Activated CD8-positive, alpha-beta memory T cell treated with anti-CD3 and anti-CD28 coated beads, Interleukin-2, amount 50 U/mL, for 24 hours (primary cell): ENCODE data around the gene DYSF.
"Not testable (repeated sequence)": the region's sequence is repeated elsewhere in the genome, so short reads cannot be mapped to it uniquely, and the experiment has no call there.

Experiments used
- DNase-seq: peaks from one replicate; pipeline ENCODE4 v3.0.0-alpha.2; 2020; ENCODE audit errors: extremely low read depth

Gene DYSF

GRCh38 chr2:71472019-71472418 lies 18.7 kb downstream of the DYSF start:
- no peak for DNase-seq

DNA sequence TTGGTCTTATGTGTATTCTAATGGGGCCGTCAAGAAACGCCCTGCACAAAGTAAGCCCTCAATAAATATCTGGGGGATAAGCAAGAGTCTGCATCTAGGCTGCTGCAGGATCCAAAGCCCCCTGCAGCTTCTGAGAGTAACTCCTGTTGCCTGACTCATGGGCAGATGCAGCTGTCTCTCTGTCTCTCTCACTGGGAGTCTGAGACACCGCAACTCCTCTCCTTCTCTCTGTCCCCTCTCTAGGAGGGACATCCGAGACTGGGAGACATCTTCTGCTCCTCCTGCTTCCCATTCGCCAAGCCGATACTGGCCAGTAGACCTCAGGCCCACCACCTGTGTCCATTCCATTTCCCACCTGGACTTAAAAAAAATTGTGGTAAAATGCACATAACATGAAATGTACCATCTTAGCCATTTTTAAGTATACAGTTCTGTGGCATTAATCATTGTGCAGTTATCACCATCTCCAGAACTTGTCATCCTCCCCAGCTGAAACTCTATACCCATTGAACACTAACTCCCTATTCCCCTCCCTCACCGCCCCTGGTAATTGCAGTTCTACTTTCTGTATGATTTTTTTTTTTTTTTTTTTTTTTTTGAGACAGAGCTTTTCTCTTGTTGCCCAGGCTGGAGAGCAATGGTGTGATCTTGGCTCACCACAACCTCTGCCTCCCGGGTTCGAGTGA lies 20.1 kb downstream of the DYSF start:
- no peak for DNase-seq

- no peak for DNase-seq
These were observed 20.9 kb downstream of the DYSF start for GRCh38 chr2:71474116-71474743.

DNA sequence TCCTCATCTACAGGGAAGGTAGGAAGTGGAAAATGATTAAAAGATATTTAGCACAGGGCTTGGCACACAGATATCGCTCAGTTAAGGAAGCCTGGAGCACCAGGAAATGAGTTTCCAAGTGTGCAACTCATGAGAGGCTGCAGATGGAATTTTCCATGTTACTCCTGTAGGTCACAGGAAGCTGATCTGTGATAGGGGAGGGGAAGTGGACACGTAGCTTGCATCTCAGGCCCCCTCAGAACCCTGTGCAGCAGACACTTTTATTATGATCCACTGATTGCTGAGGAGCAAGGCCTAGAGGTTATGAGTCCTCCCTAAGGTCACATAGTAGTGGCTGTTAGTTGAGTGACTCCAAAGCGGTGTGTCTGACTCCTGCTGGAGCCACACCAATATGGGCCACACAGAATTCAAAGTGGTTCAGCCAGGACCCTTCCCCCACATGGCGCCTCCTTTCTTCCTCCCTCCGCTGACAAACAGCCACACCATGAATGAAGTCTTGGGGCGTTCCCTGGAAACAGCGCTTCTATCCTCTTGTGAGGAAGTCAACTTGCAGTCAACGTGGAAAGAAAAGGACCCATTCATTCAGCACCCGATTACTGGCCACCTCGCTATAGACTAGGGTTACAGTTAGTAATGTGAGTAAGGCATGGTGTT lies 21.5 kb downstream of the DYSF start:
- DNase-seq, result no peak

- no peak for DNase-seq
These were observed 23.1 kb downstream of the DYSF start for GRCh38 chr2:71476495-71476894.

- no peak for DNase-seq
These were observed 23.9 kb downstream of the DYSF start for GRCh38 chr2:71477231-71477691.

DNA sequence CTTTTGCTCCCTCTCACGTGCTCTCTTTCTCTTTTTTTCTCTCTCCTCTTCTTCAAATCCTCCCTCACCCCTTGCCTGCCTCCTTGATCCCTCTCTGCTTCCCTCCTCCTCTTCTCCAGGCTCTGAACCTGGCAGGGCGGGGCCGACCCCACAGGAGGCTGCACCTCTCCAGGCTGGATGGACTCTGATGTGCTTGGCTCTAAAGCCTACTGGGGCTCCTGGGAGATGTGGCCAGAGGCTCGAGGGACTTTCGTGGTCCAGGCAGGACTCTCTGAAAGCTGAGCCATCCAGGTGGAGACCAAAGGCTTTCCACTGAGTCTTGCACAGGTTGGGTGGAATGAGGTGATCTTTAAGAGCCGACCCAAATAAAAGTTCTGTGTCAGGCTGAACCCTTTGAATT lies 25.4 kb downstream of the DYSF start:
- DNase-seq, result no peak

- DNase-seq, result no peak
These were observed 25.9 kb downstream of the DYSF start for GRCh38 chr2:71479261-71479660.

- DNase-seq, result no peak
These were observed 27.8 kb downstream of the DYSF start for GRCh38 chr2:71481111-71481510.

DNA sequence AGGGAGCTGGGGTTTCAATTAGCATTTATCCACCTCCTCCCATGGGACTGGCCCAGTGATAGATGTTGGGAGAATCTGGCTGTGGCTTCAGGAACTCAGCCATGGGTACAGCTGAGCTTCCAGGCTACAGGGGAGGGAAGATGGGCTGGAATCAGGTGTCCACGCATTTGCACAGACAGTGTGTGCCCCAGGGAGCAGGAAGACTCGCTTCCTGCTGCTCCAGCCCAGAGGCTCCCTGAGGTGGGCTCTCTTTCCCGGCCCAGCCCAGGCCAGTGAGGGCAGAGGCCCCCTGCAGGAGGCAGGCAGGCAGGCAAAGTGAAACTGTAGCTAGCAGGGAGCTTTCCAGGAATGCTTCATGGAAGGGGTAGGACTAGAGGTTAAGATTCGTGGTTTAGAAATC lies 28.7 kb downstream of the DYSF start:
- DNase-seq, result no peak

GRCh38 chr2:71483246-71483645 lies 29.9 kb downstream of the DYSF start:
- DNase-seq, result no peak

DNA sequence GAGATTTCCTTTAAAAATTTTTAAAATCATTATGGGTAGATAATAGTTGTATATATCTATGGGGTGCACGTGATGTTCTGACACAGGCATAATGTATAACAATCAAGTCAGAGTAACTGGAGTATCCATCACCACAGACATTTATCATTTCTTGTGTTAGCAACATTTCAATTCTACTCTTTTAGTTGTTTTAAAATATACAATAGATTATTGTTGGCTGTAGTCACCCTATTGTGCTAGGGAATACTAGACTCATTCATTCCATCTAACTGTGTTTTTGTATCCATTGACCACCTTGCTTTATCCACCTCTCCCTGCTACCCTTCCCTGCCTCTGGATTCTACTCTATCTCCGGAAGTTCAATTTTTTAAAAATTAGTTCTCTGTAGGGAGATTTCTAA lies 31.0 kb downstream of the DYSF start:
- DNase-seq, result no peak

DNA sequence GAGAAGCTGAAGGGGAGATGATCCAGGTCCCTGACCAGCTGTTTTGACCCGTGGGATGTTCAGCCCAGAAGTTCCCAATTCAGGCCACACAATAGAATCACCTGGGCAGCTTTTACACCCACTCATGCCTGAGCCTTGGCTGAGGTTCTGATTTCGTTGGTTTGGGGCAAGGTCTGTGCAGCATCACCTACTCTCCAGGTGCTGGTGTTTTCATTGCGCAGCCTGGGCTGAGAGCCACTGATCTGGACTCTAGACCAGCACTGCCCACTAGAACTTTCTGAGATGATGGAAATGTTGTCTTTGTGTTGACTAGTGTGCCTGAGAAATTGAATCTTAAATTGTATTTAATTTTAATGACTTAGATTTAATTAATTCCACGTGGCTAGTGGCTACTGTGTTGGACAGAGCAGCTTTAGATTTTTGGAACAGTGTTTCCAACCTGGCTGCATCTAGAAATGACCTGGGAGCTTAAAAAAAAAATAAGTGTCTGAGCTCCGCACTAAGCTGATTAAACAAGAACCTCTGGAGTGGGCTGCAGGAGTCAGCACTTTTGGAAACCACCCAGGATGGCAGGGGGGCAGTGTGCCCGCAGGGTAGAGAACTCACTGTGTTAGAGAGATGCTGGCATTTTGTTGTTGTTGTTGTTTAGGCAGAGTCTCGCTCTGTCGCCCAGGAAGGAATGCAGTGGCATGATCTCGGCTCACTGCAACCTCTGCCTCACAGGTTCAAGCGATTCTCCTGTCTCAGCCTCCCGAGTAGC lies 33.7 kb downstream of the DYSF start:
- no peak for DNase-seq

DNA sequence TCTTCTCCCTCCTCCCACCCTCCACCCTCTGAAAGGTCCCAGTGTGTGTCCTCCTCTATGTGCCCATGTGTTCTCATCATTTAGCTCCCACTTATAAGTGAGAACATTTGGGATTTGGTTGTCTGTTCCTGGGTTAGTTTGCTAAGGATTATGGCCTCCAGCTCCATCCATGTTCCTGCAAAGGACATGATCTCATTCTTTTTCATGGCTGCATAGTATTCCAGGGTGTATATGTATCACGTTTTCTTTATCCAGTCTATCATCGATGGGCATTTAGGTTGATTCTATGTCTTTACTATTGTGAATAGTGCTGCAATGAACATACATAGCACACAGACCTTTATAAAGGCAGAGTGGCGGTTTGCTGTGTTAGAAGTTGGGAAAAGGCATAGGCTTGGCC lies 38.2 kb downstream of the DYSF start:
- not testable (repeated sequence) for DNase-seq

GRCh38 chr2:71492112-71492511 lies 38.8 kb downstream of the DYSF start:
- no peak for DNase-seq

GRCh38 chr2:71494091-71494490 lies 40.7 kb downstream of the DYSF start:
- no peak for DNase-seq

GRCh38 chr2:71494523-71495155 lies 41.3 kb downstream of the DYSF start:
- DNase-seq, result no peak

- no peak for DNase-seq
These were observed 42.9 kb downstream of the DYSF start for GRCh38 chr2:71496156-71496770.

- no peak for DNase-seq
These were observed 44.9 kb downstream of the DYSF start for GRCh38 chr2:71498261-71498701.

DNA sequence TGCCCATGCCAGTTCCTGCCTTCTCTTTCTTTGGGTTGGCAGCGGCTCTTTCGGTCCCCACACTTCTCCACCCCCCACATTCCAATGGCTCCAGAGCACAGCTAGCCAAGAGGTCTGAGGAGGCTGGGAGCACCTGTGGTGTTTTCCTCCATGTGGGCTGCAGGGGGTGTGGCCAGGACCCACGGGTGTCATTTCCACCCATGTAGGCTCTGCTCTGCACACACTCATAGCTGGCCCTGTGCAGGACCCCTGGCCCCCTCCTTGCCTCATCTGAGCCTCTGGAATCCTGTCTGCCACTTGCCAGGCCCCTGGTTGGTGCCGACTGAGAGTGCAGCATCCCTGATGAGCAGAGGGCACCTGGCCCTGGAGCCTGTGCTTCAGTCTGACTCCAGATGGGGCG lies 46.3 kb downstream of the DYSF start:
- DNase-seq, result no peak

DNA sequence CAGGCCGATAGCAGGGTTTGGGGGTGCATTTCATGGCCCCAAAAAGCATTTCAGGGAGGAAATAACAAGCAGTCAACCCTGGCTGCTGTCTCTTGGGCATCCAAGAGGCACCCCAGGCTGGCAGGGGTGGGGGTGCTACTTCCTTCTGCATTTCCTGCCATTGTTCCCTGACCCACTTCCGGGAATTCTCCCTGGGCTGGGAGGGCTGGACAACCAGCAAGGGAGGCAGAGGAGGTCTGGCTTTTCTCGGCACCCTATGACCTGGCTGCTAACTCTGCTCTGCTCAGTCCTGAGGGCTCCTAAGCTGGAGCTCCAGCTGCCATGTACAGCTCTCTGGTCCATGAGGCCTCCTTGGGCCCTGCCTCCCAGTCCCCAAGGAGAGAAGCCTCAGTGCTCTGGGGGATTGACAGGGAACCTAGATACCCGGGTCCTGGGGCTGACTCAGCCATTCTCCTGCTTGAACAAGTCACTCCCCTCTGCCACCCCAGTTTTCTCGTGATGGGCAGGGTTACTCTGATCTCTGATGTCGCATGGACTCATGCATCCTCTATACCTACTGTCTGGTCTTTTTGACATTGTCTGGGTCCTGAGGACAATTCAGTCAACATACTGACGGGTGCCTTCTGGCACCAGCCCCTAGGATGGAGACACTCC lies 47.2 kb downstream of the DYSF start:
- DNase-seq, result no peak
